Activated CD4-positive, CD25-positive, alpha-beta regulatory T cell (primary cell): ENCODE results near the gene PRDX2.

ENCODE experiments used
- DNase-seq, 4 experiments: peaks; one replicate each; lab custom pipeline; 2025; lab: John Stamatoyannopoulos, UW

Gene PRDX2

GRCh38 chr19:12752056-12752781 is 49.4 kb downstream of the PRDX2 start:
- no peak for DNase-seq

- no peak for DNase-seq
Observed at GRCh38 chr19:12751635-12752034, 50.0 kb downstream of the PRDX2 start, which contains the start of gene BEST2. Gene BEST2, plus strand, starts transcription at chr19:12751791. Its CDS starts 802 bp downstream, at chr19:12752593.

GRCh38 chr19:12750851-12751250 is 50.7 kb downstream of the PRDX2 start:
- no peak for DNase-seq

GRCh38 chr19:12749938-12750521 is 51.6 kb downstream of the PRDX2 start:
- DNase-seq = no peak

GRCh38 chr19:12748489-12748888 is 53.1 kb downstream of the PRDX2 start:
- DNase-seq = no peak
